ENCODE measurements around the gene PCDHGA1. TPM values are rescaled to one million over a fixed set of nuclear protein-coding genes. Genes with fewer than 3 reads are reported as not detected.
A peak's percentile ranks its signal among the peaks of the same experiment; 100 is the strongest.

PCDHGA1 gene
- polyA plus RNA-seq, 1 donor from 2014 or later: 0.19 TPM

GRCh38 chr5:141494761-141495452 is 164.6 kb downstream of the PCDHGA1 start:
- Histone ChIP-seq H3K4me2 (ENCODE audit: low read length) (peak overlapping the region; percentile 32), H4K20me1 (ENCODE audit: insufficient read depth) (no peaks in the 10 kb centered on the region), H3K79me2 (replicated peaks; ENCODE audit: insufficient read depth, low read length) (peaks cover 9% of the 10 kb centered on the region), H3K36me3 (ENCODE audit: insufficient read depth, low read length) (peaks cover 23% of the 10 kb centered on the region), H3K9me3 (ENCODE audit: low read length) (peaks cover 29% of the 10 kb centered on the region), H3K4me3 (ENCODE audit: low read length) (peak overlapping the region; percentile 58), H3K27me3 (ENCODE audit: insufficient read depth, low read depth, low read length) (no peaks in the 10 kb centered on the region), H3K9ac (ENCODE audit: low read length) (peak overlapping the region; percentile 71), H3K27ac (ENCODE audit: low read length) (peak overlapping the region; percentile 81), H3F3A (ENCODE audit: insufficient read depth, low read length, poor library complexity, severe bottlenecking) (no peaks in the 10 kb centered on the region), H2AFZ (ENCODE audit: low read depth, low read length) (peak overlapping the region; percentile 51), H3K9me2 (ENCODE audit: insufficient read depth, low read length) (no peaks in the 10 kb centered on the region)
- TF ChIP-seq SMC3 (conservative IDR thresholded peaks at IDR 0.05; ENCODE audit: poor library complexity) (no peak), POLR2AphosphoS5 (IDR thresholded peaks at IDR 0.05) (peak; percentile 12), REST (IDR thresholded peaks at IDR 0.05; ENCODE audit: borderline replicate concordance) (peak; percentile 9), CTCF (IDR thresholded peaks at IDR 0.05; ENCODE audit: poor library complexity, severe bottlenecking) (no peak)

GRCh38 chr5:141495453-141495811 is 165.1 kb downstream of the PCDHGA1 start:
- no peaks in the 10 kb centered on the region for H3K9me2 ChIP-seq (ENCODE audit: insufficient read depth, low read length)
- no peaks in the 10 kb centered on the region for H3K27me3 ChIP-seq (ENCODE audit: insufficient read depth, low read depth, low read length)
- peaks cover 24% of the 10 kb centered on the region for H3K9me3 ChIP-seq (ENCODE audit: low read length)
- no peaks in the 10 kb centered on the region for H3F3A ChIP-seq (ENCODE audit: insufficient read depth, low read length, poor library complexity, severe bottlenecking)
- H3K79me2 ChIP-seq (replicated peaks; ENCODE audit: insufficient read depth, low read length): peaks cover 9% of the 10 kb centered on the region
- no peak overlapping the region for H3K4me2 ChIP-seq (ENCODE audit: low read length)
- no peak for TF ChIP-seq CTCF (IDR thresholded peaks at IDR 0.05; ENCODE audit: poor library complexity, severe bottlenecking)
- H2AFZ ChIP-seq (ENCODE audit: low read depth, low read length): no peak overlapping the region
- H3K4me3 ChIP-seq (ENCODE audit: low read length): peak overlapping the region; percentile 58
- peak overlapping the region; percentile 71 for H3K9ac ChIP-seq (ENCODE audit: low read length)
- no peak overlapping the region for H3K27ac ChIP-seq (ENCODE audit: low read length)
- H4K20me1 ChIP-seq (ENCODE audit: insufficient read depth): no peaks in the 10 kb centered on the region
- peaks cover 22% of the 10 kb centered on the region for H3K36me3 ChIP-seq (ENCODE audit: insufficient read depth, low read length)

- H3K4me3 ChIP-seq (ENCODE audit: low read length): no peak overlapping the region
- H3K79me2 ChIP-seq (replicated peaks; ENCODE audit: insufficient read depth, low read length): peaks cover 9% of the 10 kb centered on the region
- no peak overlapping the region for H3K27ac ChIP-seq (ENCODE audit: low read length)
- no peak overlapping the region for H3K4me2 ChIP-seq (ENCODE audit: low read length)
- no peak overlapping the region for H3K9ac ChIP-seq (ENCODE audit: low read length)
- no peaks in the 10 kb centered on the region for H3F3A ChIP-seq (ENCODE audit: insufficient read depth, low read length, poor library complexity, severe bottlenecking)
- H3K36me3 ChIP-seq (ENCODE audit: insufficient read depth, low read length): peaks cover 16% of the 10 kb centered on the region
- H3K9me3 ChIP-seq (ENCODE audit: low read length): peaks cover 18% of the 10 kb centered on the region
- no peak overlapping the region for H2AFZ ChIP-seq (ENCODE audit: low read depth, low read length)
- no peaks in the 10 kb centered on the region for H3K27me3 ChIP-seq (ENCODE audit: insufficient read depth, low read depth, low read length)
- H3K9me2 ChIP-seq (ENCODE audit: insufficient read depth, low read length): no peaks in the 10 kb centered on the region
- no peaks in the 10 kb centered on the region for H4K20me1 ChIP-seq (ENCODE audit: insufficient read depth)
- TF ChIP-seq EP300 (conservative IDR thresholded peaks at IDR 0.05; ENCODE audit: poor library complexity, severe bottlenecking): no peak
- no peak for TF ChIP-seq CTCF (IDR thresholded peaks at IDR 0.05; ENCODE audit: poor library complexity, severe bottlenecking)
- TF ChIP-seq POLR2AphosphoS5 (IDR thresholded peaks at IDR 0.05): no peak
- no peak for TF ChIP-seq SMC3 (conservative IDR thresholded peaks at IDR 0.05; ENCODE audit: poor library complexity)
- no peak for TF ChIP-seq REST (IDR thresholded peaks at IDR 0.05; ENCODE audit: borderline replicate concordance)
- TF ChIP-seq MXI1 (conservative IDR thresholded peaks at IDR 0.05; ENCODE audit: poor library complexity, severe bottlenecking): no peak
- no peak for TF ChIP-seq TAF1 (IDR thresholded peaks at IDR 0.05; ENCODE audit: low read depth)
Measured at GRCh38 chr5:141496038-141496437, 165.7 kb downstream of the PCDHGA1 start.
